Airway epithelial cell (primary cell): ENCODE results near the gene NLGN3. TPM values are rescaled to one million over a fixed set of nuclear protein-coding genes. Genes with fewer than 3 reads are reported as not detected.

Experiments used
- total RNA-seq: library from RNA; depleted of rRNA; stranded (reverse); fragments of >200 nt; gene quantifications from 2 replicates; pipeline ENCODE4 v1.2.3, GENCODE V29; 2015

The NLGN3 gene
- total RNA-seq = 0.07 TPM in 1 of 2 replicates, not detected in the other

GRCh38 chrX:71144651-71145050, at the start of gene NLGN3:
NLGN3 (plus strand) TSS chrX:71144841; CDS start chrX:71147750, 2,909 bp downstream.

GRCh38 chrX:71095555-71095980, 49.1 kb upstream of the NLGN3 start, which contains the start of gene FOXO4:
FOXO4 (plus strand) TSS chrX:71095851; CDS start chrX:71096529, 678 bp downstream.

GRCh38 chrX:71106427-71106826, 38.2 kb upstream of the NLGN3 start, which contains the start of gene CXorf65:
CXorf65 (minus strand) TSS chrX:71106740; CDS start chrX:71106556, 184 bp downstream.

GRCh38 chrX:71111141-71111843, 33.3 kb upstream of the NLGN3 start, which contains the start of gene IL2RG:
IL2RG (minus strand) TSS chrX:71111577; CDS start chrX:71111539, 38 bp downstream.

GRCh38 chrX:71118032-71118984, 26.3 kb upstream of the NLGN3 start, which contains the start of gene MED12:
MED12 (plus strand) TSS chrX:71118596; CDS start chrX:71118755, 159 bp downstream.

Other genes starting within 250 kb of the NLGN3 start
- gene TEX11, start 236.1 kb upstream of the NLGN3 start, total RNA-seq = not detected in 2 replicates
- not detected in 2 replicates for gene SLC7A3, start 213.7 kb upstream of the NLGN3 start, total RNA-seq
- 54.8 and 67.6 TPM in 2 replicates for gene SNX12, start 76.5 kb upstream of the NLGN3 start, total RNA-seq
- gene FOXO4, start 49.0 kb upstream of the NLGN3 start, total RNA-seq = 1.2 and 3.5 TPM in 2 replicates
- not detected in 2 replicates for gene CXorf65, start 38.1 kb upstream of the NLGN3 start, total RNA-seq
- not detected in 2 replicates for gene IL2RG, start 33.3 kb upstream of the NLGN3 start, total RNA-seq
- 7.2 and 15.5 TPM in 2 replicates for gene MED12, start 26.2 kb upstream of the NLGN3 start, total RNA-seq
- gene GJB1, start 78.4 kb downstream of the NLGN3 start, total RNA-seq = 0.14 TPM in 1 of 2 replicates, not detected in the other
- 9.9 and 16.2 TPM in 2 replicates for gene ZMYM3, start 109.3 kb downstream of the NLGN3 start, total RNA-seq
- gene NONO, start 138.8 kb downstream of the NLGN3 start, total RNA-seq = 276 and 299 TPM in 2 replicates
- gene ITGB1BP2, start 156.9 kb downstream of the NLGN3 start, total RNA-seq = 0.37 and 0.78 TPM in 2 replicates
- gene TAF1, start 221.5 kb downstream of the NLGN3 start, total RNA-seq = 8.0 and 14.6 TPM in 2 replicates